ENCODE measurements around the gene RGL3.
"Not testable (repeated sequence)": the region's sequence is repeated elsewhere in the genome, so short reads cannot be mapped to it uniquely, and the experiment has no call there.

Gene RGL3

DNA sequence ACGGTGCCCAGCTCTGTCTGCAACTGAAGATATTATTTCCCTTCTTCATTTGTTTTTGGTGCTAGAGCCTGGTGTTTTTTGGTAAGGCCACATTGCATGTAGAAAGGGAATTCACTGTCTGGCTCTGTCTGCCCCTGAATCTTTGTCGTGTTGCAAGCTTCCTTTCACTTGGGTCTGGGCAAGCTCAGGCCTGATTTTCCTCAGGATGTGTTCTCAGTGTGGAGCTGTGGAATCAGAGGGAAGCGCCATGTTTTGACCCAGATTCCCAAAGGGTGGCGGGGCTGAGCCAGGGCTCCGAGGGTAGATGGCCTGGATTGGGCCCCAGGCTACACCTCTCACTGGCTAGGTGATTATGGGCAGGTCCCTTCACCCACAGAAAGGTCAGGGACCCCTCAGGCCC is 24.9 kb upstream of the RGL3 start:
- in situ Hi-C loops (cut with MboI; ENCODE audit: low pct_unique_long_range_greater_than_20kb, low sequenced_read_pairs, unreplicated experiment) = no loop called here

DNA sequence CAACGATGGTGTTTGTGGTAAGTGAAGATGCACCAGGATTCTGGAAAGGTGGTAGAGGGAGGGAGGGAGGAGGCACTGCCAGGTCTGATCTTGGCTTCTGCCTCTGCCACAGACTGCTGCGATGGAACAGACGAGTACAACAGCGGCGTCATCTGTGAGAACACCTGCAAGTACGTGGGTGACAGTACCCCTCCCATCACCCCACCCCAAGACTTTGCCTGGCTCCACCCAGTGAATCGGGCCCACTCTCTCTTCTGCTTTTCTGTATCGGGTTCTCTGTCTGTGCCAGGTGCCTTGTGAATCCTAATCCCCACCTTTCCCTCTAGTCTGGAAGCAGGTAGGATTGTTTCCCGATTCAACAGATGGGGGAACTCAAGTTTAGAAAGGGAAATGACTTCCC is 18.8 kb upstream of the RGL3 start:
- TF ChIP-seq, protein P1, sequence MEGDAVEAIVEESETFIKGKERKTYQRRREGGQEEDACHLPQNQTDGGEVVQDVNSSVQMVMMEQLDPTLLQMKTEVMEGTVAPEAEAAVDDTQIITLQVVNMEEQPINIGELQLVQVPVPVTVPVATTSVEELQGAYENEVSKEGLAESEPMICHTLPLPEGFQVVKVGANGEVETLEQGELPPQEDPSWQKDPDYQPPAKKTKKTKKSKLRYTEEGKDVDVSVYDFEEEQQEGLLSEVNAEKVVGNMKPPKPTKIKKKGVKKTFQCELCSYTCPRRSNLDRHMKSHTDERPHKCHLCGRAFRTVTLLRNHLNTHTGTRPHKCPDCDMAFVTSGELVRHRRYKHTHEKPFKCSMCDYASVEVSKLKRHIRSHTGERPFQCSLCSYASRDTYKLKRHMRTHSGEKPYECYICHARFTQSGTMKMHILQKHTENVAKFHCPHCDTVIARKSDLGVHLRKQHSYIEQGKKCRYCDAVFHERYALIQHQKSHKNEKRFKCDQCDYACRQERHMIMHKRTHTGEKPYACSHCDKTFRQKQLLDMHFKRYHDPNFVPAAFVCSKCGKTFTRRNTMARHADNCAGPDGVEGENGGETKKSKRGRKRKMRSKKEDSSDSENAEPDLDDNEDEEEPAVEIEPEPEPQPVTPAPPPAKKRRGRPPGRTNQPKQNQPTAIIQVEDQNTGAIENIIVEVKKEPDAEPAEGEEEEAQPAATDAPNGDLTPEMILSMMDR (IDR thresholded peaks at IDR 0.05; ENCODE audit: extremely low read depth, insufficient read depth, missing control alignments) = no peak
- no peak for DNase-seq (ENCODE audit: low spot score)
- in situ Hi-C loops (cut with MboI; ENCODE audit: low pct_unique_long_range_greater_than_20kb, low sequenced_read_pairs, unreplicated experiment) = no loop called here

More for the DNA sequence above, 24.9 kb upstream of the RGL3 start:
- DNase-seq (ENCODE audit: low spot score) = no peak
- TF ChIP-seq, protein P1 (IDR thresholded peaks at IDR 0.05; ENCODE audit: extremely low read depth, insufficient read depth, missing control alignments) = no peak

DNA sequence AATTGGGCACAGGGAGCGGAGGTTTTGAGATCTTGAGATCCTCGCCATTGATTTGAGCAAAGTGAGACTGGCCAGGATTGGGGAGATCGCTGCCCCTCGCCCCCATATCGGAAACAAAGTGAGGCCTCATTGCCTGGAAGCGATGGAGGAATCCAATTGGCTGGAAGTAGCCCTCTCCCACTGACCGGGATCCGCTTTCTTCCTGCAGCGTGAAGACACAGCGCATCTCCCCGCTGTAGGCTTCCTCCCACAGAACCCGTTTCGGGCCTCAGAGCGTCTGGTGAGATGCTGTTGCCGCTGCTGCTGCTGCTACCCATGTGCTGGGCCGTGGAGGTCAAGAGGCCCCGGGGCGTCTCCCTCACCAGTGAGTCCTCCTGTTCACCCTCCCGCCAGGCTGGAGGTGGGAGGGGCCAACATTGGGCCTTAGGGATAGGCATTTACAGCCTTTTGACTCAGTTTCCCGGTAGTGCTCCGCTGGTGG is 16.8 kb upstream of the RGL3 start:
- in situ Hi-C loops (cut with MboI; ENCODE audit: low pct_unique_long_range_greater_than_20kb, low sequenced_read_pairs, unreplicated experiment) = no loop called here
- no peak for DNase-seq (ENCODE audit: low spot score)
- TF ChIP-seq, protein P1 (IDR thresholded peaks at IDR 0.05; ENCODE audit: extremely low read depth, insufficient read depth, missing control alignments) = no peak

DNA sequence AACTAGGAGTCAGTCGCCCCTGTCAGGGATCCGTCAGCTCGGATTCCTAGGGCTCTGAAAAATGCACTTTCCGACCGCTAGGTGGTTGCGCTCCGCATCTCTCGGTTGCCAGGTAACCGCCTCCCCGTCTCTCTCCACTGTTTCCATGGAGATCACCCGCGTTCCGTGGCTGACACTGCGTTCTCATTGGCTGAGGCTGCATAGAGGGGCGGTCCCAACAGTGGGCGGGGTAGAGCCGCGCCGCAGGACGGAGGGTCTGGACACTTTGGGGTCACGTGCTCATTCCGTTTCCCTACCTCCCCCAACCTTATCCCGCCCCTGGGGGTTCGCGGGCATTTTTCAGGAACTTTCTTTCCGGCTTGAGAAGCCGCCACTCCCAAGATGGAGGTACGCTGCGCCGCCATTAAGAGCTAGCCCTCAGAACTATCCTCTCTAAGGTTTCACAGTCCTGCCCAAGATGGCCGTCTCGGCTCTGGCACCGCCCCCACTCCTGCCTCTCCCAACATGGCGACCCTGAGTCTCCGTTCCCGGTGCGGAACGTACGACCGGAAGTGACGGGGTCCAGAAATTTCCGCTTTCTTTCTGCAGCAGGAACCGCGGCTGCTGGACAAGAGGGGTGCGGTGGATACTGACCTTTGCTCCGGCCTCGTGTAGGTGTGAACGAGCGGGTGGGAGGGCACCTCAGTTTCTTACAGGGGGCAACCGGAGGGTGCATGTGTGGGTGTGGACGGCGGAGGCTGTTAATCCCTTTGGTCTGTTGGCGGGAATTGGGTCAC is 16.1 kb upstream of the RGL3 start, which contains the start of the genes ODAD3 and PRKCSH:
TSS of gene ODAD3 (minus strand) at position 65 of the 776 bp plus-strand sequence. CDS start 105 bp downstream, outside the sequence.
TSS of gene PRKCSH (plus strand) at position 579 of the 776 bp plus-strand sequence. CDS start 483 bp downstream, outside the sequence.
- in situ Hi-C loops (cut with MboI; ENCODE audit: low pct_unique_long_range_greater_than_20kb, low sequenced_read_pairs, unreplicated experiment) = no loop called here
- DNase-seq (ENCODE audit: low spot score) = peak; percentile 99
- TF ChIP-seq, protein P1 (IDR thresholded peaks at IDR 0.05; ENCODE audit: extremely low read depth, insufficient read depth, missing control alignments) = peak; percentile 87

DNA sequence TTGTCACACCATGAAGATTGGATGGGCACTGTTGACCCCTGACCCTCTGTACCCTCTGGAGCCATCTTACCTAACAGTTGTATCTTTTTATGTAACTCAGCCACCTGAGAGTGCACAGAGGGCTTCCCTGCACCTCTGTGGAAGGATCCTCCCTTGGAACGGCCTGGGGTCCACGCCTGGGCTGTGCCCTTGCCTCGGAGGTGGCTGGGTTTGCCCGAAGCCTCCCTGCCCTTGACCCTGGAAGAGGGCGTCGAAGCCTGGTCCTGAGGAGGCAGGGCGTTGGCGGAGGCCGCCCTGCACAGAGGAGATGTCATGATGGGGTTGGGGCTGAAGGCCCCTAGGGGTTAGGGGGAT is 15.6 kb upstream of the RGL3 start:
- DNase-seq (ENCODE audit: low spot score) = peak; percentile 34
- in situ Hi-C loops (cut with MboI; ENCODE audit: low pct_unique_long_range_greater_than_20kb, low sequenced_read_pairs, unreplicated experiment) = no loop called here

DNA sequence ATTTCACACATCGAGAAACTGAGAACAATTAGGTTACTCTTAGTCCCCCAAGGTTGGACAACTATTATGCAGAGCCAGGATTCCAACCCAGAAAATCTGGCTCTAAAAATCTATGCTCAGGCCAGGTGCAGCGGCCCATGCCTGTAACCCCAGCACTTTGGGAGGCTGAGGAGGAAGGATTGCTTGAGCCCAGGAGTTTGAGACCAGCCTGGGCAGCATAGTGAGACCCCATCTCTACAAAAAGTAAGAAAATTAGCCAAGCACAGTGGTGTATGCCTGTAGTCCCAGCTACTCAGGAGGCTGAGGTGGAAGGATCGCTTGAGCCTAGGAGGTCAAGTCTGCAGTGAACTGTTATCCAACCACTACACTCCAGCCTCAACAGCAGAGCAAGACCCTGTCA is 14.4 kb upstream of the RGL3 start:
- in situ Hi-C loops (cut with MboI; ENCODE audit: low pct_unique_long_range_greater_than_20kb, low sequenced_read_pairs, unreplicated experiment); DNase-seq (ENCODE audit: low spot score): not testable (repeated sequence)

More for the DNA sequence above, 15.6 kb upstream of the RGL3 start:
- TF ChIP-seq, protein P1 (IDR thresholded peaks at IDR 0.05; ENCODE audit: extremely low read depth, insufficient read depth, missing control alignments) = no peak

DNA sequence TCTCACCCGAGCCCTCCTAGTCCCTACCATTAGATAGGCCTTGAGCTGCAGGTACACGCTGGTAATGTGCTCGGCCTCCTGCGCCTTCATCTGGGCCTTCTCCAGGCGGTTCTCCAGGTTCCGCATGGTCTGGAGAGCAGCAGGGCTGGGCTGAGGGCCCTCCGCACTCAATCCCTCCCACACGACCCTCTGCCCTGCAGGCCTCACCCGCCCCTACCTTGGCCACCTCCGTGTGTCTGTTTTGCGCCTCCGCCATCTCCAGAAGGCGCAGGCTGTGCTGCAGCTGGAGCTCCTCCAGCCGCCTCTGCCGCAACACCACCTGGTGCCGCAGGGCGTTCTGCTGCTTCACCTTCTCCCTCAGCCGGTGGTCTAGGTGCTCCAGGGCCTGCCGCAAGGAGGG is 7.5 kb upstream of the RGL3 start:
- TF ChIP-seq, protein P1 (IDR thresholded peaks at IDR 0.05; ENCODE audit: extremely low read depth, insufficient read depth, missing control alignments) = no peak
- in situ Hi-C loops (cut with MboI; ENCODE audit: low pct_unique_long_range_greater_than_20kb, low sequenced_read_pairs, unreplicated experiment) = no loop called here
- no peak for DNase-seq (ENCODE audit: low spot score)

Measured in GM13977 (cell line).